Omental fat pad (tissue), 4 donors: ENCODE measurements around the gene PFKFB3. TPM values are rescaled to one million over a fixed set of nuclear protein-coding genes. Genes with fewer than 3 reads are reported as not detected.

Experiments
- ATAC-seq: fragments of 150-250 bp; one replicate; pipeline ENCODE4 v1.9.1; 2016; ENCODE audit warnings: mild to moderate bottlenecking, moderate library complexity; ENCODE audit not compliant: low FRiP score
- DNase-seq: peaks from one replicate; pipeline ENCODE4 v3.0.0-alpha.2; 2019; ENCODE audit warnings: low spot score
- CTCF ChIP-seq, 3 donors: fragments of 450-650 bp; IDR thresholded peaks; one replicate each; pipeline ENCODE4 v1.5.1; 2016 to 2017; ENCODE audit warnings: antibody characterized with exemption in 3 of 3, mild to moderate bottlenecking in 3 of 3, moderate library complexity in 2 of 3
- small RNA-seq: library from RNA; depleted of rRNA; stranded (forward); fragments of <200 nt; gene quantifications from one replicate; pipeline ENCODE3, GENCODE V24; 2016
- total RNA-seq, 4 donors: library from RNA; depleted of rRNA; stranded (reverse); fragments of >200 nt; gene quantifications; one replicate each; pipeline ENCODE4 v1.1.0, GENCODE V29; 2016

Gene PFKFB3
- total RNA-seq, 4 donors from 2014 or later: 213 to 1,086 (median 354) TPM

- no peak for DNase-seq
- TF ChIP-seq CTCF (IDR thresholded peaks at IDR 0.05): no peak
- no peak for ATAC-seq
Observed at GRCh38 chr10:6300784-6301460, 98.2 kb downstream of the PFKFB3 start.

DNA sequence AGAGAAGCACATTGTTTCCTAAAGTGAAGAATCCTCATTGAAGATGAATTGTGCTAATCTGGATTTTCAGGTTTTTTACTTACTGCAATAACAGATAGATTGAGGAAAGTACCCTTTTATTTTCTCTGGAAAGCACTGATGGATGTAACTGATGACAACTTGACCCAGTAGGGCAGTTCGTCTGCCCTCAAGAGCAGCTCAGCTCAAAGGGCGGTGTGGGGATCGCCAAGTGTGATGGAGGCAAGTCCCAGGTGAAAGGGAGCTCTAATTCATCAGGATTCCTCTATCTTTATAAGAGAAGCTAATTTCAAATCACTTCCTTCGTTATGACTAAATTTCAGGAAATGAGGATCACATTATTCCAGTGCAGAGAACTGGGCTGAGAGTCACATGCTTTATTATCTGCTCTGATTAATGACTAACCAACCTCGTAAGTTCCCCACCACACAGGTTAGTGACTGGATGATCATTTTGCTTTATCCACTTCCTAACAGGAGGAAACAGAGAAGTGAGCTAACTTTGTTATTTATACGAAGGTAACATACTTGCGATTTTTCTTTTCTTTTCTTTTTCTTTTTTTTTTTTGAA lies 98.8 kb downstream of the PFKFB3 start:
- no peak for ATAC-seq
- no peak for TF ChIP-seq CTCF (IDR thresholded peaks at IDR 0.05)
- DNase-seq: no peak

Small RNA genes lying within 50 kb of the gene (small RNA-seq; reads per million reads assigned to genes)
- gene RF00019: not detected

Other genes with a start within 250 kb of the PFKFB3 start
- gene IL15RA, start 225.4 kb upstream of the PFKFB3 start, total RNA-seq: 10 to 100 TPM; 18.7 to 71.6 (median 26.8) TPM
- gene IL2RA, start 140.6 kb upstream of the PFKFB3 start, total RNA-seq: 10 to 100 TPM in 1 of 4 donors, 1 to 10 TPM in 2, under 1 TPM in 1; 0.69 to 25.0 (median 7.1) TPM
- 10 to 100 TPM; 58.2 to 97.9 (median 80.0) TPM for gene RBM17, start 113.9 kb upstream of the PFKFB3 start, total RNA-seq